Measurements from ENCODE around the gene TAF6L.
"Not testable (repeated sequence)": the region's sequence is repeated elsewhere in the genome, so short reads cannot be mapped to it uniquely, and the experiment has no call there.

TAF6L gene

GRCh38 chr11:62805961-62806441, 34.8 kb downstream of the TAF6L start:
- no peak for DNase-seq (ENCODE audit: low read depth)

GRCh38 chr11:62806611-62807121, 35.5 kb downstream of the TAF6L start:
- DNase-seq (ENCODE audit: low read depth): no peak

- DNase-seq (ENCODE audit: low read depth): no peak
Observed at GRCh38 chr11:62810748-62811147, 39.6 kb downstream of the TAF6L start.

GRCh38 chr11:62811659-62812058, 40.5 kb downstream of the TAF6L start:
- no peak for DNase-seq (ENCODE audit: low read depth)

- no peak for DNase-seq (ENCODE audit: low read depth)
Observed at GRCh38 chr11:62816557-62816956, 45.4 kb downstream of the TAF6L start.

- DNase-seq (ENCODE audit: low read depth): no peak
Observed at GRCh38 chr11:62817129-62817528, 45.9 kb downstream of the TAF6L start.

GRCh38 chr11:62823677-62824076, 52.5 kb downstream of the TAF6L start:
- DNase-seq (ENCODE audit: low read depth): no peak

- DNase-seq (ENCODE audit: low read depth): not testable (repeated sequence)
Observed at GRCh38 chr11:62828130-62828529, 56.9 kb downstream of the TAF6L start.

- DNase-seq (ENCODE audit: low read depth): no peak
Observed at GRCh38 chr11:62830904-62831519, 59.8 kb downstream of the TAF6L start.

GRCh38 chr11:62831520-62832335, 60.5 kb downstream of the TAF6L start, which contains the start of gene STX5:
Gene STX5 (minus strand): TSS chr11:62832051. CDS start chr11:62831243, 808 bp downstream.
- DNase-seq (ENCODE audit: low read depth): peak; percentile 98

- no peak for DNase-seq (ENCODE audit: low read depth)
Observed at GRCh38 chr11:62832336-62833234, 61.4 kb downstream of the TAF6L start, which contains the start of gene TEX54. Gene TEX54 (minus strand): TSS chr11:62832841.

- DNase-seq (ENCODE audit: low read depth): no peak
Observed at GRCh38 chr11:62835336-62835735, 64.1 kb downstream of the TAF6L start.
